IPS-18c (cell line): ENCODE data around the gene MMP17.
"Not testable (repeated sequence)": the region's sequence is repeated elsewhere in the genome, so short reads cannot be mapped to it uniquely, and the experiment has no call there.

Source experiments
- H3K4me3 ChIP-seq: 2 replicates; pipeline ENCODE4 v1.7.0; 2013; ENCODE audit warnings: low read depth, mild to moderate bottlenecking, low read length, moderate library complexity; ENCODE audit not compliant: insufficient read depth
- H3K9me3 ChIP-seq: one replicate; pipeline ENCODE4 v1.6.1; 2013; ENCODE audit warnings: mild to moderate bottlenecking, low read length, moderate library complexity; ENCODE audit not compliant: control insufficient read depth, insufficient read depth

The MMP17 gene

DNA sequence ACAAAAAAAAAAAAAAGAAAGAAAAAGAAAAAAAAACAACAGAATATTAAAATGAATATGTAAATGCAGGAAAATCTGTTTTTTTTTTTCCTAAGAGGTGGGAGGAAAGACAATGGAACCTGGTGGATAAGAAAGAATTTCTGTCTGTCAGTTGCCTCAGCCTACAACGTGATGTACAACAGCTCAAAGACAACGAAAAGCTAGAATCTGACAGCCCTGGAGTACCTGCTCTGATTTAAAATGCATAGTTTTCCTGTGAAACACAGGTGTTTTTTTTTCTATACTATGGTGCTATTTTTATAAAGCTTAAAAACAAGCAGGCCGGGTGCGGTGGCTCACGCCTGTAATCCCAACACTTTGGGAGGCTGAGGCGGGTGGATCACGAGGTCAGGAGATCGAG, 36.3 kb downstream of the MMP17 start:
- H3K9me3 ChIP-seq: no peaks in the 10 kb centered on the region
- no peak overlapping the region for H3K4me3 ChIP-seq

DNA sequence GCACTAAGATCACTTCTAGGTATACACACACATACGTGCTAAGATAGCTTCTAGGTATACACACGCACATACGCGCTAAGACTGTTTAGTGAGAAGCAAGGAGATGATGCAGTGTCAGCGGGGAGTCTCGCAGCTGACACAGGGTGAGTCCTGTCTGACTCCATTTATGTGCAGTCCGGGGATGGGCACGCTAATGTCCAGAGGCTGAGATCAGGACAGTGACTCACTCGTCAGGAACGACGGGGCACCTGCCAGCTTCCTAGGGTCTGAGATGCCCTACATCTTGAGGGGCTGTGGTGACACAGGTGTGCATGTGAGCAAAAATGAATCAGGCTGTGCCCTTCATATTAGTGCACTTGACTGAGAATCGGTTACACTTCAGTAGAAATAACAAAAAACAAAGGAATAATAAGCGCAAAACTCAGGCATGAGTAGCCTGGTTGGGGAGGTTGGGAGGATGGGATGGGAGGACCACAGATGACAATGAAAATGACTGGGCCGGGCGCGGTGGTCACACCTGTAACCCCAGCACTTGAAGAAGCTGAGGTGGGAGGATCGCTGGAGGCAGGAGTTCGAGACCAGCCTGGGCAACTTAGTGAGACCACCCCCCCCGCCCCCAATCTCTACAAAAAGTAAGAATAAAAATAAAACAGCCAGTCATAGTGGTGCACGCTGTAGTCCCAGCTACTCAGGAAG, 37.1 kb downstream of the MMP17 start:
- Histone ChIP-seq H3K4me3 (no peak overlapping the region), H3K9me3 (no peaks in the 10 kb centered on the region)

DNA sequence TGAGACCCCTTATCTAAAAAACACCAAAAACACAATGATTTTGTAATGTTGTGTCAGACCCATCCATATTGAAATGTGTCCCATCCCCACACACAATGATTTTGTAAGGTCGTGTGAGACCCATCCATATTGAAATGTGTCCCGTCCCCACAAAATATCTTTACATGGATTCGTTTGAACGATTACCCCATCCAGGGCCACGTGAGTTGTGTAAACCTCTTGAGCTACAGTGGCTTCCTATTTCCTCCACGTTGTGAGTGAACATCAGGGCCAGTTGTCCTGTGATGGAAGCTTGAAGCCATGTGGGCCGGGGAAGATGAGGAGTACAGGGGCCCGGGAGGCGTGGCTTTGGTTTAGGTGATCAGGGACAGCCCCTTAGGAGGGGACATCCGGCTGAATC, 39.3 kb downstream of the MMP17 start:
- H3K9me3 ChIP-seq: no peaks in the 10 kb centered on the region
- H3K4me3 ChIP-seq: no peak overlapping the region

DNA sequence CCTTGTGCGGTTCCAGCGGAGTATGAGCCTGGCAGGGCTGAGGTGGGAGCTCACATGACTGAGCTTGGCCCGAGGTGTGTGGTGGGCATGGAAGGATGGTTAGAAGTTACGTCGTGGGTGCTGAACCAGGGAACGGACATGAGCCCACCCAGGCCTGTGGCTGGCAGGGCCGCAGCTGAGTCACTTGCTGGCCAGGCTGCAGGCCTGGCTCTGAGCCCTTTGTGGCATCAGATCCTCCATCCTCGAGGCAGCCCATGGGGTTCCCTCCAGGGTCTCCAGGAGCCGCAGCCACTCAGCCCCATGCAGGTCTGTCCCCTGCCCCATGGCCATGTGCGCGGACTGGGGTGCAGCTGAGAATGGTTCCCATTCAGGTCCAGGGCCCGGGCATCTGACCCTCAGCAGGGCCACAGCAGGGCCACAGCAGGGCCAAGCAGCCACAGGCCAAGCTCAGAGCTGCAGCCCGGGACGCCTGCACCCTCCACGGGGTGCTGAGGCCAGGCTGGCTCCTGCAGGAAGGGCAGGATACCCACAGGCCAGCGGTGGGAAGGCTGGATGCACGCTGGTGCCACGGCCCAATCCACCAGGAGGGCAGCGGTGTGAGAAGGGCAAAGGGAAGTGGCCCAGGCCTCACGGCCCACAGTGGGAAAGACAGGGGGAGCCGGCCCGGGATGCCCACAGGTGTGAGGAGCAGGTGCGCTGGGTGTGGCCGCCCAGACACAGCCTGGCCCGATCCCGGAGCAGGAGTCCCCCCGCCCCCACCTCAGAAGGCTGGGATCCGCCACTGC, 39.9 kb downstream of the MMP17 start:
- Histone ChIP-seq H3K9me3 (no peaks in the 10 kb centered on the region), H3K4me3 (no peak overlapping the region)

DNA sequence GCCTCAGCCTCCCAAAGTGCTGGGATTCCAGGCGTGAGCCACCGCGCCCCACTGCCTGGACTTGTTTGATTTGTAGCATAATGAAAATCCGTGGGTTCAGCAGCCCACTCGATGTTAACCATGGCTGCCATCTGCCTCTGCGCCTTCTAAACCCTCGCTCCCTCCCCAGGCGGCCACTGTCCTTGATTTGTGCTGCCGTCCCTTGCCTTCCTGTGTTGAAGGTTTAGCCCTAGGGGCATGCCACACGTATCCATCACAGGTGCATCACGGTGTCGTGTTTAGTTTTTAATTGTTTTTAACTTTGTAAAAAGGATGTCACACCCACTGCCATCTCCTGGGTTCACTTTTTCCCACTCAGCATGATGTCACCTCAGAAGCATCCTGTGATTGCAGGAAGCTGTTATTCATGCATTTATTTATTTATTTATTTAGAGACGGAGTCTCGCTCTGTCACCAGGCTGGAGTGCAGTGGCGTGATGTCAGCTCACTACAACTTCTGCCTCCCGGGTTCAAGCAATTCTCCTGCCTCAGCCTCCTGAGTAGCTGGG, 41.8 kb downstream of the MMP17 start:
- H3K9me3 ChIP-seq: no peaks in the 10 kb centered on the region
- H3K4me3 ChIP-seq: no peak overlapping the region

DNA sequence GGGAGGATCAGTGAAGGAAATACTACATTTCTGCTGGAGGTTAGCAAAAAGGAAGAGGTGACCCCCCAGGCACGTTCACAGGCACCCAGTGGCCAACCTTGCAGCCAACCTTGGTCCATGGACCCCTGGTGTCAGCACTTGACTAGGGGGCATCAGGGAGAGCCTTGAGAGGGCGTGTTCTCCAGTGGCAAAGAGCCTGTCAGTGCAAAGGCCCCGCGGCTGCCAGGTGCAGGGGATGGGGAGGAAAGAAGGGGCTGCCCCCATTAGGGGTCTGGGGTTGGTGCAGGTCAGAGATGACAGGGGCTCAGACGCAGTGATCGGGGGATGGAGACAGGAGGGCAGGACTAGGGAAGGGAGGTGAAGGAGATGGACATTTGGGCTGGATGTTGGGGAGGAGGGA, 43.5 kb downstream of the MMP17 start:
- H3K9me3 ChIP-seq: no peaks in the 10 kb centered on the region
- H3K4me3 ChIP-seq: no peak overlapping the region

DNA sequence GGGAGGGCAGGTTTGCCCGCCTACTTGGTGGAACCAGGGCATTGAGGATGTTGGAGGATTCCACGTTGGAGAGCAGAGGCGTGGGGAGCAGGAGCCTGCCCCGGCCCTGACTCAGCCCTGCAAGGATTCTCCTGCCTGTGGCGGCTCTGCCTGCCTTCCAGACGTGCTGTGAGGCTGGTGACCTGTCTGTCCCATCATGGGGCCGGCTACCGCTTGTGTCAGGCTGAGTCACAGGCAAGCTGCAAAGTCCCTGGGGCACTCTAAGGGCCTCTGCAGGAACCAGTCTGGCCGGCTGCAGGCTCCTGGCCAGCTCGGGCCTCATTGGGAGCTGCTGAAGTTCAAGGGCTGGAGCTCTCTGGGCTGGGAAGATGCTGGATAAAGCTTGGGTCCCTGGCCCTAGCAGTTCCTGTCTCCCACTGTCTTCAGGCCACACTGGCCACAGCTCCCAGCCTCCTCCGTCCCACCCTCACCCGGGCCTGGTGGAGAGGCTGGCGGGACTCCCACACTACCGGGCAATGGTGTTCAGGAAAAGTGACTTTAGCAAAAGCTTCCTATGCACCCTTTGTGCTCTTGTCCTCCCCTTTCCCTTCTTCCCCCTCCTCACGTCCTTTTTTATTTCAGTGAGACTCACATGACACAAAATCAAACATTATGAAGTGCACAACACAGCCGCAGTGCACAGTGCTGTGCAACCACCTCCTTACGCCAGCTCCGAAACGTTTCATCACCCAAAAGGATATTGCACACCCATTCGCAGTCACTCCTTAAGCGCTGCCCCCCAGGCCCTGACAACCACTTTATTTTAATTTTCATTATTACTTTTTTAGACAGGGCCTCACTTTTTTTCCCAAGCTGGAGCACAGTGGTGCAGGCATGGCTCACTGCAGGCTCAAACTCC, 44.2 kb downstream of the MMP17 start:
- Histone ChIP-seq H3K9me3 (no peaks in the 10 kb centered on the region), H3K4me3 (no peak overlapping the region)

DNA sequence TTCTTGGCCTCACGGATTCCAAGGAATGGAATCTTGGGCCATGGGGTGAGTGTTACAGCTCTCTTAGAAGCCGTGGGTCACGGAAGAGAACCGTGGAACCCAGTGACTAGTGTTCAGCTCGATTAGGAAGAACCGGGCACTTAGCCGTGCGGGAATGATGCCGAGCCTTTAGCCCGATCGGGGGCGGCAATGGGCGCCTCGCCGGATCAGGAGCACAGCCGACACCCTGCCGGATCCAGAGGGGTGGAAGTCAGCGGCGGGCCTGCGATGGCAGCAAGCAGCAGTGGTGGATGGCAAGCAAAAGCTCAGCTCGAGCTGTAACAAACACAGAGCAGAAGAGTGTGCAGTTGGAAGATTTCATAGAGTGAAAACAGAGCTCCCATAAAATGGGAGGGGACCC, 45.1 kb downstream of the MMP17 start:
- no peak overlapping the region for H3K4me3 ChIP-seq

DNA sequence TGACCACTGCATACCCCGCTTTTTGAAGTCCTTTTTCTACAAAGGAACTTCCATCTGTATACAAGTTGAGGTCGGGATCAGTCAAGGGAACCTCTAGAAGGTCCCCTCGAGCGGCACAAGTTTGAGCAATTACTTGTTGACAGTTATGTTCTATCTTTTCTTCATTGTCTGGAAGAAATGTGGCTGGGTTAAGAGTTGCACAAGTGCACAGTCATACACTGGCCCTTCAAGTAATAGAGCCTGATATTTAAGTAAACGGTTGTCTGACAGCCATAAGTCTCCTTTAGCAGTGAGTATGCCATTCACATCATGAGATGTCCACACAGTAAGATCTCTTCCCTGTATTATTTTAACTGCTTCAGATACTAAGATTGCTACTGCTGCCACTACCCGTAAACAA, 46.8 kb downstream of the MMP17 start:
- H3K4me3 ChIP-seq, H3K9me3 ChIP-seq: not testable (repeated sequence)

More for the DNA sequence above, 45.1 kb downstream of the MMP17 start:
- no peaks in the 10 kb centered on the region for H3K9me3 ChIP-seq

DNA sequence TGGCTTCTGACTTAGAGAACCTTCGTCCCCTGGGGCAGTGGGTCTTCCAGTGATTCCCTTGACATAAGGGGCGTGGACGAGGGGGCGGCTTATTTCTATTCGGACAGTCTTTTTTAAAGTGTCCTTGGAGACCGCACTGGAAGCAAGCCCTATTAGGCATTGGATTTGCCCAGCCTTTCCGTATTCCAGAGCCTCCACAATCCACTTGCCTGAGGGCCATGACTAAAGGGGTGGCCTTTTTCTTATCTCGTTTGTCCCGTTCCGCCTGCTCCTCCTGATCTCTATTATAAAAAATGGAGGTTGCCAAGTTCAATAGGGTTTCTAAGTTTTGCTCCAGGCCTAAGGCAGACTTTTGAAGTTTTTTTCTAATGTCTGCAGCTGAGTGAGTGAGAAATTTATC, 49.0 kb downstream of the MMP17 start:
- not testable (repeated sequence) for H3K9me3 ChIP-seq, H3K4me3 ChIP-seq

DNA sequence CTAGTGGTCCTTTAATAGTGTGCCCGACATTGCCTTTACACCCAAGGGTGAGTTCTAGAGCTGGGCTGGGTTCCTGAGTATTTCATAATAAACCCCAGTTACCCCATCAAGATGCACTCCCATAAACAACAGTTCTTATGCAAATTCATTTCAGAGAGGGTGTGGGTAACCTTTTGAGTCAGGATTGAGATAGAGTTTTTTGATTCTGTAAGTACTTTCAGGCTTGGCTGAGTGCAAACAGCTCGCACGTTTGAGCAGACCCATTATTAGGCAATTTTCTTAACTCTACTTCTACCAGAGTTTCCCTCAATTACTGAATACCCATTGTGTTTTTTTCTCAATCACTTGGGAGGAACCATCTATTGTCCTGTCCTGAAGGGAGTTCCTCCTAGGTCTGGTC, 50.2 kb downstream of the MMP17 start:
- H3K9me3 ChIP-seq, H3K4me3 ChIP-seq: not testable (repeated sequence)

DNA sequence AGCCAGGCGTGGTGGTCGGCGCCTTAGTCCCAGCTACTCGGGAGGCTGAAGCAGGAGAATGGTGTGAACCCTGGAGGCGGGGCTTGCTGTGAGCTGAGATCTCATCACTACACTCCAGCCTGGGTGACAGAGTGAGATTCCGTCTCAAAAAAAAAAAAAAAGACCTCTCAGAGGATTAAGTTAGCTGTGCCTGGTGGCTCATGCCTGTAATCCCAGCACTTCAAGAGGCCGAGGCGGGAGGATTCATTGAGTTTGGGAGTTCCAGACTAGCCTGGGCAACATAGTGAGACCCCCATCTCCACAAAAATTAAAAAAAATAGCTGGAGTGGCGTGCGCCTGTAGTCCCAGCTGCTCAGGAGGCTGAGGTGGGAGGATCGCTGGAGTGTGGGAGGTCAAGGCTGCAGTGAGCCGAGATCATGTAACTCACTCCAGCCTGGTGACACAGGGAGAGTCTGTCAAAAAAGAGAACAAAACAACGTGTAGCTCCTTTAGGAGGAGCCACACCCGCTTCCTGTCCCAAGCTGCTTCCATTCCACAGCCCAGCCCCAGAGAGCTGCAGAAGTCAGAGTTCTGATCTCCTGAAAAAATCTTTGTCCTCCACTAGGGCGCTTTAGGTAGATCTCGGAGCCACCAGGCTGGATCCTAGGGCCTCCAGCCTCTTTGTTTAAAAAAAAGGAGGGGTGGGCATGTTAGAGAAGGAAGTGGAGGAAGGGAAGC, 54.8 kb downstream of the MMP17 start:
- no peak overlapping the region for H3K4me3 ChIP-seq
- peaks cover 3% of the 10 kb centered on the region for H3K9me3 ChIP-seq

DNA sequence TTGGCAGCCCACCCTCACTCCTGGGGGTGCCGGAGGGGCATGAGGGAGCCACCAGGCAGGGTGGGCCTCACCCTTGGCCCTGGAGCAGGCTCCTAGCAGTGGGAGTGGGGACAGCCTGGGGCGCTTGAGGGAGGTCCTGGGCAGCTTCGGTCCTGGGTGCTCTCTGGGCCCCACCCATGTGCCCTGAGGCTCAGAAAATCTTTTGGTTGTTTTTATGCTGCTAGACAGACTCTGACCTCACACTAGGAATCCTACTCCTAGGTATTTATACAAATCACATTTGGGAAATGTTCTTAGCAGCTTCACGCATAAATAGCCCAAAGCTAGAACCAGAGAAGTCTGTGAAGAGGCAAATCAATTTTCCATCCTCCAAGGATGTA, 55.3 kb downstream of the MMP17 start:
- H3K4me3 ChIP-seq: no peak overlapping the region
- H3K9me3 ChIP-seq: peaks cover 3% of the 10 kb centered on the region

DNA sequence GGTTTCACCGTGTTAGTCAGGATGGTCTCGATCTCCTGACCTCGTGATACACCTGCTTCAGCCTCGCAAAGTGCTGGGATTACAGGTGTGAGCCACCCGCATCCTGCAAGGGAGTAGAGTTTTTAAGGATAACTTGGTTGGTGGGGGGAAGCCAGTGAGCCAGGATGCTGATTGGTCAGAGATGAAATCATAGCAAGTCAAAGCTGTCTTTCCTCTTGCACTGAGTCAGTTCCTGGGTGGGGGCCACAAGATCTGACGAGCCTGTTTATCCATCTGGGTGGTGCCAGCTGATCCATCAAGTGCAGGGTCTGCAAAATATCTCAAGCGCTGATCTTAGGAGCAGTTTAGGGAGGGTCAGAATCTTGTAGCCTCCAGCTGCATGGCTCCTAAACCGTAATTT, 56.9 kb downstream of the MMP17 start:
- not testable (repeated sequence) for H3K4me3 ChIP-seq, H3K9me3 ChIP-seq

DNA sequence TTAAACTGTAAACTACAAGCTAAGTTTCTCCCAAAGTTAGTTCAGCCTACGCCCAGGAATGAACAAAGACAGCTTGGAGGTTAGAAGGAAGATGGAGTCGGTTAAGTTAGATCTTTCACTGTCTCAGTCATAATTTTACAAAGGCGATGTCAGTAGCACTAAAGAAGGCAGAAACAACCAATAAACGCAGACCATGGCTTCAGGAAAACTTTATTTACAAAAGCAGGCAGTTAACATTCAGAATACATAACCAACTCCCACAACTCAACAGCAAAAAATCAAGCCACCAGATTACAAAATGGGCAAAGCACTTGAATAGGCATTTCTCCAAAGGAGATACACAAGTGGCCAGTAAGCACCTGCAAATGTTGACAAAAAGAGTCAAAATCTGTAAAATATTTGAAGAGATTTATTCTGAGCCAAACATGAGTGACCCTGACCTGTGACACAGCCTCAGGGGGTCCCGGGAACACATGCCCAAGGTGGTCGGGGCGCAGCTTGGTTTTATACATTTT, 57.4 kb downstream of the MMP17 start:
- no peak overlapping the region for H3K4me3 ChIP-seq

DNA sequence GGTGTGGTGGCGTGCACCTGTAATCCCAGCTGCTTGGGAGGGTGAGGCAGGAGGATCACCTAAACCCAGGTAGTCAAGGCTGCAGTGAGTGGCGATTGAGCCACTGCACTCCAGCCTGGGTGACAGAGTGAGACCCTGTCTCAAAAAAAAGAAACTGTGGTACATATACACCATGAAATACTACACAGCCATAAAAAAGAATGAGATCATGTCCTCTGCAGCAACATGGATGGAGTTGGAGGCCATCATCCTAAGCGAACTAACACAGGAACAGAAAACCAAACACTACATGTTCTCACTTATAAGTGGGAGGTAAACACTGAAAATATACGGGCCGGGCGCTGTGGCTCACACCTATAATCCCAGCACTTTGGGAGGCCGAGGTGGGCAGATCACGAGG, 63.5 kb downstream of the MMP17 start:
- H3K4me3 ChIP-seq, H3K9me3 ChIP-seq: not testable (repeated sequence)

More for the DNA sequence above, 57.4 kb downstream of the MMP17 start:
- peaks cover 3% of the 10 kb centered on the region for H3K9me3 ChIP-seq
